ENCODE results near the gene MCF2L. TPM values are rescaled to one million over a fixed set of nuclear protein-coding genes. Genes with fewer than 3 reads are reported as not detected.

MCF2L gene
- total RNA-seq, 1 donor from 2014 or later: 12.3 TPM

DNA sequence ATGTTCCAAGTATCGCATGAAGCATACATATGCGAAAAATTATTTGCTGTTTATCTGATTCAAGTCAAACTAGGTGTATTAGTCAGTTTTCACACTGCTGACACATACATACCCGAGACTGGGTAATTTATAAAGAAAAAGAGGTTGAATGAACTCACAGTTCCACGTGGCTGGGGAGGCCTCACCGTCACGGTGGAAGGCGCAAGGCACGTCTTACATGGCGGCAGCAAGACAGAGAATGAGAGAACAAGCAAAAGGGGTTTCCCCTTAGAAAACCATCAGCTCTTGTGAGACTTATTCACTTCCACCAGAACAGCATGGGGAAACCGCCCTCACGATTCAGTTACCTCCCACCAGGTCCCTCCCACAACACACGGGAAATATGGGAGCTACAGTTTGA, 176.5 kb downstream of the MCF2L start:
- DNase-seq (ENCODE audit: low read depth): no peak
- TF ChIP-seq, protein P1, sequence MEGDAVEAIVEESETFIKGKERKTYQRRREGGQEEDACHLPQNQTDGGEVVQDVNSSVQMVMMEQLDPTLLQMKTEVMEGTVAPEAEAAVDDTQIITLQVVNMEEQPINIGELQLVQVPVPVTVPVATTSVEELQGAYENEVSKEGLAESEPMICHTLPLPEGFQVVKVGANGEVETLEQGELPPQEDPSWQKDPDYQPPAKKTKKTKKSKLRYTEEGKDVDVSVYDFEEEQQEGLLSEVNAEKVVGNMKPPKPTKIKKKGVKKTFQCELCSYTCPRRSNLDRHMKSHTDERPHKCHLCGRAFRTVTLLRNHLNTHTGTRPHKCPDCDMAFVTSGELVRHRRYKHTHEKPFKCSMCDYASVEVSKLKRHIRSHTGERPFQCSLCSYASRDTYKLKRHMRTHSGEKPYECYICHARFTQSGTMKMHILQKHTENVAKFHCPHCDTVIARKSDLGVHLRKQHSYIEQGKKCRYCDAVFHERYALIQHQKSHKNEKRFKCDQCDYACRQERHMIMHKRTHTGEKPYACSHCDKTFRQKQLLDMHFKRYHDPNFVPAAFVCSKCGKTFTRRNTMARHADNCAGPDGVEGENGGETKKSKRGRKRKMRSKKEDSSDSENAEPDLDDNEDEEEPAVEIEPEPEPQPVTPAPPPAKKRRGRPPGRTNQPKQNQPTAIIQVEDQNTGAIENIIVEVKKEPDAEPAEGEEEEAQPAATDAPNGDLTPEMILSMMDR (IDR thresholded peaks at IDR 0.05; ENCODE audit: insufficient read depth, low read length, poor library complexity, severe bottlenecking): no peak
- H3K36me3 ChIP-seq (ENCODE audit: control insufficient read depth, insufficient read depth, low read length): no peaks in the 10 kb centered on the region
- peaks cover 13% of the 10 kb centered on the region for H3K27me3 ChIP-seq (ENCODE audit: control insufficient read depth, insufficient read depth, low read length)
- H3K4me3 ChIP-seq (ENCODE audit: low read depth, low read length): no peak overlapping the region

DNA sequence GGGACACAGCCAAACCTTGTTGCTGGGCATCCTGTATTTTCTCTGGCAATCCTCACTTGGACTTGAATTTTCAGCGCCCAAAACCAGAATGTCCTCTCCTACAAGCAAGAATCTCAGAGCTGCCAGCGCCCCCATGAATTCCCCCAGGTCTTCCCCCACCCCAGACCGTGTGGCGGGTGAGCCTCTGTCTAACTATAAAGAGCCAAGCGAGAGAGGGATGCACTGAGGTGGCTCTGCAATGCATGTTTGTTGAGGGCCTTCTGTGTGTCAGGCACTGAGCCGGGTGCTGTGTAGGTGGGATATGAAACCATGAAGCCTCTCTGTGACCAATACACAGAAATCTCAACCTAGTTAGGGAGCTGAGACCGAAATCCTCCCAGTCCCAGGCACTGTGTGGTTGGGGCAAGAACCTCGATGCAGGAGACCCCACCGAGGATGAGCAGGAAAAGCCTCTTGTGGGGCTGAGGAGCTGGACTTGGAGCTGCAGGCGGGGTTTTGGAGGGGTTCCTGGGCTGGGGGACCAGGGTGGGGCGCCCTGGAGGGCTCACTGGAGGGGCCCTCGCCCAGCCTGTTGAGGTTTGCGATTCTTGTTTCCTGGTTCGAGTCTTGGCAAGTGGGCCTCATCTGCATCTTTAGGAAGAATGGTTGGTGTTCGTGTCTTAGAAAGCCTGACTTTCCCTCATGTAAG, 177.0 kb downstream of the MCF2L start:
- no peaks in the 10 kb centered on the region for H3K36me3 ChIP-seq (ENCODE audit: control insufficient read depth, insufficient read depth, low read length)
- TF ChIP-seq, protein P1 (IDR thresholded peaks at IDR 0.05; ENCODE audit: insufficient read depth, low read length, poor library complexity, severe bottlenecking): no peak
- DNase-seq (ENCODE audit: low read depth): no peak
- H3K27me3 ChIP-seq (ENCODE audit: control insufficient read depth, insufficient read depth, low read length): peaks cover 7% of the 10 kb centered on the region
- H3K4me3 ChIP-seq (ENCODE audit: low read depth, low read length): no peak overlapping the region

DNA sequence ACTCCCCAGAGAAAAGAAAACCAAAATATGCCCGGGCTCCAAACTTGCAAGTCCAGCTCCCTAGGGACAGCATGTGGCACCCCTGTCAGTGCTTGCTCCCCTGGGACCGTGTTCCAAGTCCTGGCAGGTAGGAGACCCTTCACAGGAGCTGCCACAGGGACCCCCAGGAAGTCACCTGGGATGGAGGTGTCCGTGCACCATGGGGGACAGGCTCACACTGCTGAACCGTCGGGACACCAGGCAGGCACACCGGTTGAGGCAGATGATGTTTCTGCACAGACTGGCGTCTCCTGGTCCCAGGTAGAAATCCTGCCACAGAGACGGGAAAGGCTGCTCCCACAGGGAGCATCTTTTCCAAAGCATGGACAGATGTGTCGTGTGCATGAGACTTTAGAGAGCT, 177.7 kb downstream of the MCF2L start:
- no peak for DNase-seq (ENCODE audit: low read depth)
- H3K27me3 ChIP-seq (ENCODE audit: control insufficient read depth, insufficient read depth, low read length): peaks cover 8% of the 10 kb centered on the region
- TF ChIP-seq, protein P1 (IDR thresholded peaks at IDR 0.05; ENCODE audit: insufficient read depth, low read length, poor library complexity, severe bottlenecking): no peak
- no peaks in the 10 kb centered on the region for H3K36me3 ChIP-seq (ENCODE audit: control insufficient read depth, insufficient read depth, low read length)
- H3K4me3 ChIP-seq (ENCODE audit: low read depth, low read length): no peak overlapping the region

DNA sequence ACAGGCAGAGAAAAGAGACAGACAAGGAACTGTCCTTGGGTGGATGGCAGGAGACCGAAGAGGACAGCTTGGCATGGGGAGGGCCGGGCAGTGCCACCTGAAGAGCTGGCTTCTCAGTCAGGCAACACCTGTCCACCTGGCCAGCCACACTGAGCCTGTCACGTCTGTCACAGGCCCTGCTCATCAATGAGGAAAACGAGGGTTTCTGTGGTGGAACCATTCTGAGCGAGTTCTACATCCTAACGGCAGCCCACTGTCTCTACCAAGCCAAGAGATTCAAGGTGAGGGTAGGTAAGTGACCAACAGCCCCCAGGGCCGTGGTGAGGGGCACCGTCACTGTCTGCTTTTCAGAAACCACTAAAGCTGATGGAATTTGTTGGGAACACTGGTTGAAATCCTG, 178.2 kb downstream of the MCF2L start:
- Histone ChIP-seq H3K27me3 (ENCODE audit: control insufficient read depth, insufficient read depth, low read length) (peaks cover 12% of the 10 kb centered on the region), H3K36me3 (ENCODE audit: control insufficient read depth, insufficient read depth, low read length) (no peaks in the 10 kb centered on the region), H3K4me3 (ENCODE audit: low read depth, low read length) (no peak overlapping the region)
- TF ChIP-seq, protein P1 (IDR thresholded peaks at IDR 0.05; ENCODE audit: insufficient read depth, low read length, poor library complexity, severe bottlenecking): no peak
- no peak for DNase-seq (ENCODE audit: low read depth)

DNA sequence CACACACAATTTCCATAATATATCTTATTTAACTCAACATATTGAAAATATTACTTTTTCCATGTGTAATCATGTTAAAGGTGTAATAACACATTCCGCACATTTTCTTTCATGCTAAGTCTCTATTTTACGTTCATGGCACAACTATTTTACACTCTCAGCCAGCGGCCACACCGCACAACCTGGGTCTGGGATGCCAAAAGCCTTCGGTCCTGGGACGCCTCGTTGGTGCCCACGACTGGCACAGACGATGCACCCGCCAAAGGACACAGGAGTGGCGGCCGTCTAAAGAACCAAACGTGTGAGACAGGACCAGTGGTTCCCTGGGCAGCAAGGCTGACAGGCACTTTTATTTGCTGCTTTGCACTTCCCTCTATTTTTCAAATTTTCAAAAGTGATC, 179.4 kb downstream of the MCF2L start:
- H3K4me3 ChIP-seq (ENCODE audit: low read depth, low read length): no peak overlapping the region
- peaks cover 21% of the 10 kb centered on the region for H3K27me3 ChIP-seq (ENCODE audit: control insufficient read depth, insufficient read depth, low read length)
- TF ChIP-seq, protein P1 (IDR thresholded peaks at IDR 0.05; ENCODE audit: insufficient read depth, low read length, poor library complexity, severe bottlenecking): no peak
- no peaks in the 10 kb centered on the region for H3K36me3 ChIP-seq (ENCODE audit: control insufficient read depth, insufficient read depth, low read length)
- no peak for DNase-seq (ENCODE audit: low read depth)

DNA sequence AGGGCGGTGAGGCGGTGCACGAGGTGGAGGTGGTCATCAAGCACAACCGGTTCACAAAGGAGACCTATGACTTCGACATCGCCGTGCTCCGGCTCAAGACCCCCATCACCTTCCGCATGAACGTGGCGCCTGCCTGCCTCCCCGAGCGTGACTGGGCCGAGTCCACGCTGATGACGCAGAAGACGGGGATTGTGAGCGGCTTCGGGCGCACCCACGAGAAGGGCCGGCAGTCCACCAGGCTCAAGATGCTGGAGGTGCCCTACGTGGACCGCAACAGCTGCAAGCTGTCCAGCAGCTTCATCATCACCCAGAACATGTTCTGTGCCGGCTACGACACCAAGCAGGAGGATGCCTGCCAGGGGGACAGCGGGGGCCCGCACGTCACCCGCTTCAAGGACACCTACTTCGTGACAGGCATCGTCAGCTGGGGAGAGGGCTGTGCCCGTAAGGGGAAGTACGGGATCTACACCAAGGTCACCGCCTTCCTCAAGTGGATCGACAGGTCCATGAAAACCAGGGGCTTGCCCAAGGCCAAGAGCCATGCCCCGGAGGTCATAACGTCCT, 180.0 kb downstream of the MCF2L start:
- H3K27me3 ChIP-seq (ENCODE audit: control insufficient read depth, insufficient read depth, low read length): peaks cover 22% of the 10 kb centered on the region
- no peak overlapping the region for H3K4me3 ChIP-seq (ENCODE audit: low read depth, low read length)
- no peak for DNase-seq (ENCODE audit: low read depth)
- H3K36me3 ChIP-seq (ENCODE audit: control insufficient read depth, insufficient read depth, low read length): no peaks in the 10 kb centered on the region
- TF ChIP-seq, protein P1 (IDR thresholded peaks at IDR 0.05; ENCODE audit: insufficient read depth, low read length, poor library complexity, severe bottlenecking): no peak
